ENCODE results near the gene PDCD1.

PDCD1 gene

DNA sequence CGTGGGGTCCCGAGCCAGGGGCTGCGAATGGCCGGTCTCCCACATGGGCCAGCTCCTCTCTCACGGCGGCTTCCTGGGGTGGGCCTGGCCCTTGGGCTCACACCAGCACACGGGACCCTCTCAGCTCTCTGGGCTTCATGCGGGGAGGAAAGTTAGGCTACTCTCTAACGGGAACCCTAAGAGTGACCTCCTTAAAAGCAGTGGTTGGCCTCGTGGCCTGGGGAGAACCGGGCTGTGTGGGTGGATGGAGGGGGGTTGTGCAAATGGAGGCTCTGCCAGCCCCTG, 36.7 kb upstream of the PDCD1 start:
- no peak for DNase-seq

DNA sequence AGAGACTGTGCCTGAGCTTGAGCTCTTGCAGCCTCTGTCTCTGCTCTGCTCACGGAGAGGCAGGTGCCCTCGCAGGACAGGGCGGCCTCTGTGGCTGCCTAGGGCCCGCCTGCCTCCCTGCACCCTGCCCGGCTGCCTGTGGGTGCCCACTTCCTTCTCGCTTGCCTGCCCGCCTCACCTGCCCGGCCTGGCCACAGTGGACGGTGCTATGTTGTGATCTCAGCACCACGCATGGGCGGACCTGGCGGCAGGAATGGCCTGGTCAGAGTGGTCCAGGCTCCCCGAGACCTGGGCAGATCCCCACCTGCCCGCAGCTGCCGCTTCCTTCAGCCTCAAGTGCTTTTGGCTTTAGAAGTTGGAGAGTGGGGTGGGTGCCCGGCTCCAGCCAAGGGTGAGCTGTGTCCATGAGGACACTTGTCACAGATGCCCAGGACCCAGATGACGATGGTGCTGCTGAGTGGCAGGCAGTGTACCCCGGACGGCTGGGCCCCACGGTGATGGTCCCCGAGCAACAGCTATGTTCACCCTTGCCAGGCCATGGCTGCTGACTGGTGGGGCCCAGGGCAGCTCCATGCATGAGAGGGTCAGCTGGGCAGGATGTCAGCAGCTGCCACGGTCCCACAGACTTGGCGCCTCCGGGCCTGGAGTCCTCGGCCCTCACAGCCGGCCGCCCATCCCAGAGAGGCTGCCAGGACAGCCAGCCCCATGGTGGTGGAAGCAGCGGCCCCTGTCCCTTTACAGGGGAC, 36.2 kb upstream of the PDCD1 start:
- DNase-seq = no peak

DNA sequence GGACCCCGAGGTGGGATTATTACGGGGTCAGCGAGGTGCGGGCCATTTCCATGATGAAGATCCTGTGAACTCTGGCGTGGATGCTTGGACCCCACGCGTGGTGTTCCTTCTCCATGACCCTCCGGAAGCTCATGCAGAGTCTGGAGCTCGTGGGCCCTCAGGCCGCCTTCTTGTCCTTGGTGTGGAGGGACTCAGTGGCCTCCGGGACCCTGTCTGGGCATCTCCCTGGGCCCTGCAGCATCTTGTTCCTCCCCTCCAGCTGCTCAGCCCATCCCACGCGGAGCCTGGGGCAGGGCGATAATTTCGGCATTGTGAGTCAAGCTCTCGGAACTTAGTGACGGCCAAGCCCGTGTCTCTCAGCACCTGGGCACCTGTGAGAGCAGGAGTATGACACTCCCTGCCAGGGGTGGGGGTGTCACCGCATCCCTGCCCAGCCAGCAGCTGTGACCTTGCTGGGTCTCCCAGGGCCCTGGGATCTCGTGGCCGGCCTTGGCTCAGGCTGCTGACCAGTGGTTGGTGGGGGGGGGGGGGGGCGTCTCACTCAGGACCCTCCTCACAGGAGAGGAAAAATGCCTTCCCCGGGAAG, 35.5 kb upstream of the PDCD1 start:
- DNase-seq = no peak

DNA sequence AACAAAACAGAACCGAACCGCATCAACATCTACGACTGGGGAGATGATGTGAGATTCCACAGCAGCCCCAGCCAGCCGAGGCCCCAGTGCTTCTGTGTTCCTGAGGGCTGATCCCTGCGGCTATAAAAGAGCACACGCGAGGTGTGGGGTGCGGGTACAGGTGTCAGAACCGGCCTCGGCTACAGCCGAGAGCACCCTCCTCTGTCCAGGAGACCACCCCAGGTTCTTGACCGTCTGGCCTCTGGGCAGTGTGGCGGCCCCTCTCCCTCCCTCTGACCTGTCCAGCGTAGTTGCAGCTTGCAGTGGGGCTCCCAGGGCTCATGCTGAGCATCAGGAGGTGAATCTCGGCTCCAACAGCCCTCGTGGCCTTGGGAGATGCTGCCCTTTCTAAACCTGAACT, 34.6 kb upstream of the PDCD1 start:
- no peak for DNase-seq

DNA sequence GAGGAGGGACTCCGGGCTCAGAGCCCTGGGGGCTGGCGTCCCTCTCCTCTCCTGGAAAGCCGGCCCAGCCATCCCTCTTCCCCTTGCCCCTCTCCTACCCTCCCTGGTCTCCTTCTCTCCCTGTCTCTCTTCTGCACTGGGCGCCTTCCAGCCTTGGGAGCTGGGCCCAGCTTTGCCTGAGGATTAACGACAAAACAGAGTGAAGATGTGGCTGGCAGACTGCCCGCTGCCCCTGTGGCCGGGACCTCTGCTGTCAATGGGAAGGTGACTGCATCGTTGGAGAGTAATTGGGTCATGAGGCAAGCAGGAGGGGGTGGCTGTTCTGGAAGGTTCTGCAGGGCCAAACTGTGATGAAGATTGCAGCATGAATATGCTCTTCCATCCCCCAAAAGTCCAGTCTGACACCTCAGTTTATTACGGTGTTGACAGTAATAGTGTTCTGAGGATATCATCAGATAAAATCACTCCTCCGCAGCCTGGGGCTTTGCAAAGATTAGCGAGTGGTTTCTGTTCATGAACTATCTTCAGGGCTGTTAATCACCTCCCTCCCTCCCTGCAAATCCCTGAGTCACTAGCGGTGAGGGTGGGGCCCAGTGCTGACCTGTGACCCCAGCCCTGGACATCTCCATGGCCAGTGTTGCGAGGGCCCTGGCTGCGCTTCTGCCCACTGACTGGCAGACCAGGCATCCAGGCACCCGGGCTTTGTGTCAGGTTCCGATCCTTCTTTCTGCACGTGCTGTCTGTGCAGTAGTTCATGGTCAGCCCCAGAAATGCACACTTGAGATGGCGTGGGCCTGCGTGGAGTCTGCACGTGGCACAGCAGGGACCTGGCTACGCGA, 33.8 kb upstream of the PDCD1 start:
- DNase-seq = no peak

DNA sequence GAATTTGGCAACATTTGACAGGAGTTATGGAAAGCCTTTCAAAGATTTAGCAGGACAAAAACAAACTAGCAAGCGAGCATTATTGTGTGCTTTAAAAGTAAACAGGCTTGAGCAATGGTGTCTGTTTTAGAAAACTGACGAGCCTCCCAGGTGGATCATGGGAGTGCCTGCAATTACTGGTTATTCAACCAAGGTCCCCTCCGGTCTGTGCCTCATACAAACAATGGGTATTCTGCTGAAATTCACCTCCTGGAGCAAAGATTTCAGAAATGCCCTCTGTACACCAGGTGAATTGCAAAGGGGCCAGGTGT, 33.2 kb upstream of the PDCD1 start:
- DNase-seq = no peak

DNA sequence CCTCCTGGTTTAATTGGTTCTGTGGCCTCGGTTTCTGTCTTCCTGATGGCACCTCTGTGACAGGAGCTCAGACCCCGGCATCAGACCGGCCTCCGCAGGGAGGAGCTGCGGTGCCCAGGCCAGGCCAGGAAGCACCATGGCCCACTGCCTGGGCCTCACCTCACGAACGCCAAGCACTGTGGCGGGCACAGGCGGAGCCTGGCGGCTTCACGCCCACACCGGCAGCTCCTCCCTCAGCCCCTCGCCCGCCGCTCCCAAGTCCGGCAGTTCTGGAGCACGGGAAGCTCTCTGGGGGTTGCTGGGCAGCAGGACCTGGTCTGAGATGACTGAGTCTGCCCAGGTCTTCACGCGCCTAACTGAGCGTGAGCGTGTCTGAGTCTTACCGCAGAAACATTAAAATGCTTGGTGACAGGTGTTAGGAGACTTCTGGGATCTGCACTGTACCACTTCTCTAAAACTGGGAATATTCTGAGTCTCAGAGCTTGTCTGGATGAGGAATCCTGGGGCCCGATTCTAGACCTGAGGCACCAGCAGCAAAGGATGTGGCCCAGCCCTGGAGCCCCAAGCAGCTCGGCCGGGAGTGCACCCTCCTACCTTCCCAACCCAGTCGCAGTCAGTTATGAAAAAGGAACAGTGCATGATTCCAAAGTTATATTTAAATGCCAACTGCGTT, 32.8 kb upstream of the PDCD1 start:
- DNase-seq = no peak

DNA sequence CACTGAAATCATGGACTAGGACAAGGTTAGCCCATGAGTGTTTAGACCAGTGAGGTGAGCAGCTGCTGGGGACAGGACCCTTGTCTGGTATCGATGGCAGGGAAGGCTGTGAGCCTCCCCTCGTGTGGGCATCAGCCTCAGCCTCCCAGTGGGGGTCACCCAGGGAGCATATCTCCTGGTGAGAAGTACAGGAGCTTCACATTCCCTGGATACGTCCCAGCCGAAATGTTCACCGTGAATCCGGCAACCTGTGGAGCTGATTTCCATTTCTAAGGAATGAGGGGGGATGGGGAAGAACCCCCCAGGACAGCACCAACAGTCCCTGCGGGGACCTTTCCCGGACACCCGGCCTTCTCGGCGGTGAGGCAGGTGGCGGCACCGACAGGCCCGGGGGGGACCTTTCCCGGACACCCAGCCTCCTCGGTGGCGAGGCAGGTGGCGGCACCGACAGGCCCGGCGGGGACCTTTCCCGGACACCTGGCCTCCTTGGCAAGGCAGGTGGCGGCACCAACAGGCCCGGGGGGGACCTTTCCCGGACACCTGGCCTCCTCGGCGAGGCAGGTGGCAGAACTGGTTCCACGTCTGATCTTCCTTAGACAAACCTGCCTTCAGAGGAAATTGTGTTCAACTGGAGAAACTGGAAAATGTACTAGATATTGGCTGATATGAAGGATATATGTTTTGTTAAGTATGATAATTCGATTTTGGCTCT, 32.0 kb upstream of the PDCD1 start:
- DNase-seq = no peak

DNA sequence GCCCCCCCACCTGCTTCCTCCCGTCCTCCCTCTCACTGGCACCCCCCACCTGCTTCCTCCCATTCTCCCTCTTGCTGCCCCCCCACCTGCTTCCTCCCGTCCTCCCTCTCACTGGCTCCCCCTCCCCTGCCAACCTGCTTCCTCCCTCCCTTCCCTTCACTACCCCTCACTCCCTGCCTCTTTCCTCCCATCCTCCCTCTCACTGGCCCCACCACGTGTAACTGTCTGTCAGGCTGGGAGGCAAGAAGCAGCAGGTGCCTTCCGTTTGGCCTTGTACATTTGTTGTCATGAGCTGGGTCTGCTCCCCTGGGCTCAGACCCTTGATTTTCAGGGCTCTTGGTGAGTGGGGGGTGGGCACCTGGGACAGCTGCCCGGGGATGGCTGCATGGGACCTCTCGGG, 29.9 kb upstream of the PDCD1 start:
- no peak for DNase-seq

DNA sequence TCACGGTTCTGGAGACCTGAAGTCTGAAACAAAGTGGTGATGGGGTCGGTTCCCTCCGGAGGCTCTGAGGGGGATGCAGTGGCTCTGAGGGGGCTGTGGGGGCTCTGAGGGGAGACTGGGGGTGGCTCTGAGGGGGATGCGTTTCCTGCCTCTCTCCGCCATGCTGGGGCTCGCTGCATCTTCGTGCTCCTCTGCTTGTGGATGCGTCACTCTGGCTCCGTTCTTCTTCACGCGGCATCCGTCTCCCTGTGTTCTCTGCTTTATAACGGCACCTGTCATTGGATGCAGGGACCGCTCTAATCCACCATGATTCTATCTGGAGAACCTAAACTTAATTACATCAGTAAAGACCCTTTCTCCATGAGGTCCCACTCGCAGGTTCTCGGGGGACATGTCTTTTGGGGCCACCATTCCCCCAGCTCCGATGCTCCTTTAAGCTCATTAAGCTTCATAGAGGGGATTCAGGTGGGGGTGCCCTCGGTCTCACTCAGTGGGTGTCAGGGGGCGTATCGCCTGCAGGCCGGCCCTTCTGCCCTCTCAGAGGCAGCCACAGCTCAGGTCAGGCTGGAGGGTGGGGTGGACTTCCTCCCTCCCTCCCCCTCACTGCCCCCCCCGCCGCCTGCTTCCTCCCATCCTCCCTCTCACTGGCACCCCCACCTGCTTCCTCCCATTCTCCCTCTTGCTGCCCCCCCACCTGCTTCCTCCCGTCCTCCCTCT, 29.3 kb upstream of the PDCD1 start:
- no peak for DNase-seq

DNA sequence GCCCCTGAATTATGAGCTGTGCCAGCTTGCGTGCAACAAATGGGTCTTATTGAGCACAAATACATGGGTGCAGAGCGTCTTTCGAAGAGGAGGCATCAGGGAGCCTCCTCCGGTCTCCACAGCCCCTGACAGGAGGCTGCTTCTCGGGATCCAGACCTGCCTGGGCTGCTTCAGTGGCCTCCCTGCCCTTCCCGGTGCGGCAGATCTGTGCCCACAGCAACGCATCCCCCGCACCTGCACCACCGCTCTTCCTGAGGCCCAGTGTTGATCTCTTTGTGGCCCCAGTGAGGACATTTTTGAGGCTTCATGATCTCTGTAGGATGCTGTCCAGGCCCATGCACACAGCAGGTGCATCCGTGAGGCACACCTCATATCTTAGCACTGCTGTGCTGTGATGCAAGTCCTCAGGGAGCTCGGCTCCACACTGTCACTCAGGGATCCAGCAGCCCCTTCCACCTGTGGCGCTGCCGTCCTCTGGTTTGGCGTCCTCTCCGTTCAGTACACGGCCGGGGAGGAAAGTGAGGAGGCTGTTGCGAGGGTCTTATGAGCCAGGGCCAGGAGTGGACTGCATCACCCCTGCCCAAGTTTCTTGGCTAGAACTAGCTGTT, 28.2 kb upstream of the PDCD1 start:
- DNase-seq = no peak

DNA sequence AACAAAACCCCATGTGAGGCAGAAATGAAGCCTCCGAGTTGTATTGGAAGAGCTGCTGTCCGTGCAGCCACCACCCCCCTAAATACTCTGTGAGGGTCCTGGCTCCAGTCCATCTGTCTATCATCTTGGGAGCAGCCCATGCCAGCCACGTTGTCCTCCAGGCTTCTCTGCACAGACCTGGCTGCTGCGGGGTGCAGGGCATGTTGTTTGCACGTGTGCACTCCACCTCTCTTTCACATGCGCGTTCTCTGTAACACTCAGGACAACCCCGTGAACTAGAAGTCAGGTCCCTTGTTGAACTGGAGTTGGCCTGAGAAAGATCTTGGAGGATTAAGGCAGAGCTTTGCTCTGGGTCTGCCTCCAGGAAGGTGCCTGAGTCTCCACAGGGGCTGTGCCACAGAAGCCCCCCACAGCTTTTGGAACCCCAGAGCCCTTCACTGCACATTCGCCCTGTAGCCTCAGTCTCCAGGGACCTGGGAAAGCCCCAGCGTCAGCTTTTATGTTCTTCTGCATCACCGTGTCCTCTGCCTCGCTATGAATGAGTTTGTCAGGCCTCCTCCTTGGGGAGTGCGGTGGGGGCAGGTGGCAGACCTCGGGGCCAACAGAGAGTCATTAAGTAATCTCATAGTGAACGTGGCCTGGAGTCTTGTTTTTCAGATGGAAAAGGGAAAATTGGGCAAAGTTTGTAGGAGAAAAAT, 27.4 kb upstream of the PDCD1 start:
- DNase-seq = no peak

DNA sequence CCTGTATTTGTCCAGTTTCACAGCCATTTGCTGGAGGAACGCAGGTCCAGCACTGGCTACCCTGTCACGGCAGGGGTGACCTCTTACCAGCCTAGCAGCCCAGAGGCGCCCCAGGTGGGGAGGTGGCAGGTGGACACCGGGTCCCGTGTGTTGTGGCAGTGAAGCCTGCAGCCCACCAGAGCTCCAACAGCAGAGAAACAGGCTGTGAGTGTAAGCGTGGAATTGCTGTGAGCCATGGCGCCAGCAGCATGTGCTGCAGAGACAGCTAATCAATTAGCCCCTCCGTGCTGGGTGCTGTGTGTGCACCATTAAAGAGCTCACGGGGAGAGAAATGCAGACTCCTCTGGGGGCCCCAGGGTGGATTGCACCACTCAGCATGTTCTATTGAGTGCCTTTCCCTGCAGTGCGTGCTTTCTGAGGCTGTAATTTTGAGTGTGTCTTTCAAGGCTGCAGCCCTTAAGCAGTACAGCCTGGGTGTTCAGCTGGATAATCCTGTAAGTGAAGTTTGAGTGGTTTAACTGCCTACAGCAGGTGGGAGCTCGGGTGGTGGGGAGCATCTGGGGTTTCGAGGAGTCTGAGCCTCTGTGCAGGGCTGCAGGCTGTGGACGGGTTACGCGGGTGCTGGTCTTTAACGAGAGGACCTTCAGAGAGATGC, 26.7 kb upstream of the PDCD1 start:
- DNase-seq = no peak

DNA sequence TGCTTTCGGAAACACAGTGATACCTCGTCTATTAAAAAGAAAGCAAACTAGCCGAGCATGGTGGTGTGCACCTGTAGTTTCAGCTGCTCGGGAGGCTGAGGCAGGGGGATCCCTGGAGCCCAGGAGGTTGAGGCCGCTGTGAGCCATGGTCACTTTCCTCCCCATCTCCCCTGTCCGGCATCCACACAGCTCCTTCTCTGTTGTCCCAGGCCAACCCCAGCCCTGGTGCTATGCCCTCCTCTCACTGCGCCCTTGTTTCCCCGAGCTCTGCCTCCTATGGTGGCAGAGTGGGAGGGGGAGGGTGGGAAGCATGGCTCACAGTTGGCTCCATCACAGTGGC, 26.2 kb upstream of the PDCD1 start:
- no peak for DNase-seq

DNA sequence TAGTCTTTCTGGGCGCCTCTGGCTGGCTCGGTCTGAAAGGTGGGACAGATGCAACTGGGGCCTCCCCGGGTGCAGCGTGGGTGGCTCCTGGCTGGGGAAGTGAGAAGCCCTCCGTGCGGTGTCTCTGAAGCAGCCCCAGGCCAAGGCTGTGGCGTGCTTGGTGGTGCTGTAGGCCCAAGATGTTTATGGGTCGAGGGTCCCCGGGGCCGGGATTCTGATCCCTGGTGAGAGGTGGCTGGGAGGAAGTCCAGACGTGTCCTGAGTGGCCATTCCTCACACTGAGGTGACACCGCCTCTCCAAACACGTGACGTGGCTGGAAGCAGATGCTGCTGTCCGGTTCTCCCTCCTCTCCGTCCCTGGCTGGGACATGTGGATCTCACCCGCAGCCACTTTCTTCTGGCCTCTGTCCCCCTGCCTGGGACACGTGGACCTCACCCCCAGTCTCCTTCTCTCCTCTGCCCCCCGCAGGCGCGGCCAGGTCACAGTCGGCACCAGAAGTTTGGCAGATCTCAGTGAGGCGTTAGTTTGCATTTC, 23.5 kb upstream of the PDCD1 start:
- DNase-seq = no peak

DNA sequence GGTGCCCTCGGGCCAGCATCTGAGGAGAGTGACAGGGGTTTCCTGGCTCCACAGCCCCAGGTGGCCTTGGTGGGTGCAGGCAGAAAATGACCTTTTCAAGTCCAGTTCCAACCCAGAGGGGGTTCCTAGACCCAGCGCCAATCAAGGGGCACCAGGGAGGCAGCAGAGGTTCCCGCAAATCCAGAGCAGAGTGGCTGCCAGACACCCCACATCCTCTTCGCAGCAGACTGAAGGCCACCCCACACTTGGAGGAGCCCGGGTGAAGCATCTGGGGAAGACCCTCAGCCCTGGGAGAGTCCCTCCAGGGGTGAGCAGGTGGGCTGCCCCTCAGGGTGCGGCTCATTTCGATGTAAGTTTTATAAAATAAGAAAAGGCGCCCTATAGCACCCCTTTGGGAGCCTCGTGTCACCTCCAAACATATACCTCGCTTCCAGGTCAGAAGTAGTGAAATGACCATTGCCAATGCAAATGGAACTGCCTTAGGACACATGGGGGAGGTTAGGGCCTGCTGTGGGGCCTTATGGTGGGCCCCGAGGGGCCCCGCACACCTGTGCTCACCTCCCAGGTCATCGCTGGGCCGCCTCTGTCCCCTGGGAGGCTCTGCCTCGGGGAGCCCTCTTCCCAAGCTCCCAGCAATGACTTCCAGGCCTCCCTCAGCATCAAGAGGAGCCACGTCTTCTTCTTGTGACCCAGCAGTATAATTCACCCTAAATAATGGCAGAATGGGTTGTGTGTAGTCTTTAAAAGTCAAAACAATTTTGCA, 21.8 kb upstream of the PDCD1 start:
- DNase-seq = no peak

DNA sequence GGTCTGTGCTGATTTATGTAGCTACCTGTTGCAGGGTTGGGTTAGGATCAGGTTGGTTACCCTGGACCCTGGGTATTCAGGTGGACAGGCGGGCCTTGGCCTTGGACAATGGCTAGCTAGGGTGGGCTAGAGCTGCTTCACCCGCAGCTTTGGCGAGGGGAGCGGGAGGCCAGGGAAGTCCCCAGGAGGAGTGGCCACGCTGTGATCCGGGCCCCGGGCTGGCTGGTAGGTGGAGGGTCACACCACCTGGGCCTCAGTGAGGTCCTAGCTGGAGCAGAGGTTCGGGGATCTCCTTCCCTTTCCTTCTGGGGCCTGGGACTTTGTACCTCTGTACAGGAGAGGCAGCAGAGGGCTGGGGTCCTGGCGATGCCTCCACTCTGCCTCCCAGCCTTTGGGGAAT, 20.6 kb upstream of the PDCD1 start:
- DNase-seq = no peak

DNA sequence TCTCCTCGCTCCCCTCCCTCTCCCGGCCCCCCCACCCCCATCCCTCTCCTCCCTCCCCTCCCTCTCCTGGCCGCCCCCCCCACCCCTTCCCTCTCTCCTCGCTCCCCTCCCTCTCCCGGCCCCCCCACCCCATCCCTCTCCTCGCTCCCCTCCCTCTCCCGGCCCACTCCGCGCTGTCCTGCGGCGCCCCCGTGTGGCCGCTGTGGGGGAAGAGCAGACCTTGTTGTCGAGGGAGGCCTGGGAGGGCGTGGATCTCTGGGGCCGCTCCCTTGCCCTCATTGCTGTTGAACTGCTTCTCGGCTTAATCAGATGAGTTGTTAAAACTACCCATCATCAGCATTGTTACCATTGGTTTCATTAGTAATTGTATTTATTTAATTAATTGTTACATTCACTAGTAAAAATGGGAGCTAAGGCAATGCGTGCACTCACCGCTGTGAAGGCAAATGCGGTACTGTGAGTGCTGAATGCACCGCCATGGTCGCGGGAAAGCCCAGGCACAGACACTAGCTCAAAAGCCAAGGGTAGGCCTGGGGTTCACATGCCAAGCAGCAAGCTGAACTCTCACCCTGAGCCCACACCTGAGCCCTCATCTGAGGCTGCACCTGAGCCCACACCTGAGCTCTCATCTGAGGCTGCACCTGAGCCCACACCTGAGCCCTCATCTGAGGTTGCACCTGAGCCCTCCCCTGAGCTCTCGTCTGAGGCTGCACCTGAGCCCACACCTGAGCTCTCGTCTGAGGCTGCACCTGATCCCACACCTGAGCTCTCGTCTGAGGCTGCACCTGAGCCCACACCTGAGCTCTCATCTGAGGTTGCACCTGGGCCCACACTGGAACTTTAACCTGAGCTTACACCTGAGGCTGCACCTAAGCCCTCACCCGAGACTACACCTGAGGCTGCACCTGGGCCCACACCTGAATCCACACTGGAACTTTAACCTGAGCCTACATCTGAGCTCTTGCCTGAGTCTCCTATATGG, 19.6 kb upstream of the PDCD1 start:
- peak; percentile 87 for DNase-seq

DNA sequence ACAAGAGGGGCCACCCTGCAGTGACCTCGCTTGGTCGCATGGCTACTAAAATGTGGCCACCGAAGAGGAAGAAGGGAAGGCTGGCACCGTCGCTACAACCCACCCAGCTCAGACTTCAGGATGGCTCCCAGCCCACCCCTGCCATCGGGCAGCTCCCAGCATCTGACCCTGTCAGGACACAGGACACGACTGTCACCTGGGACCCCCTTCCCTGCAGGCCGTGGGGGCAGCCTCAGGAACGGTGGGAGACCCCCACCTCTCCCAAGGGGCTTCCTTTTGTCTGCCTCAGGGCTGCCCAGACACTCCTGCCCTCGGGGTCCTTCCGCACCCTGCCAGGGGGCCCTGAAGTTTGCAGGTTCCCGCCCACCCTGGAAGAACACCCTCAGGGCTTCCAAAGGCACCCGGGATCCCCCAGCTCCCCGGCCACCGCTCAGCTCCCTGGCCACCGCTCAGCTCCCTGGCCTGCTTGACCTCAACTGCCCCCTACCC, 18.5 kb upstream of the PDCD1 start:
- DNase-seq = no peak
